ENCODE data around the gene MRNIP.

MRNIP gene

DNA sequence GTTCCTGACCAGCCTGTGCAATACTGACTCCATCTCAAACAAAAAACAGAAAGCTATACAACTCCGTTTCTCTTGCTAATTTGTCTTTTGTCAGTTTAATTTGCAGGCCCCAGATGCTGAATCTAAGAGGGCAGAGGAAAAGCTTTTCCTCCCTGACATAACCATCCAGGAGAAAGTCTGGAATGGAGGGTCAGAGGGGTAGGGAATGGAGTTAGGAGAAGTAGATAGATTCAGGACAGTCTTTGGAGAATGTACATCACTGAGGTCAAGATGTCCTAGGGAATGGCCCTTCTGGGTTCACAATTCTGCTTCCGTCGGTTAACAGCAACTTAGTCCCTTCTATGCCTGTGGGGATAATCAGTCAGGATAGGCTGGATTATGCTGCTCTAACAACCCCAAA lies 44.5 kb downstream of the MRNIP start:
- no peak for TF ChIP-seq EP300 (IDR thresholded peaks at IDR 0.05; ENCODE audit: borderline replicate concordance)
- TF ChIP-seq, protein P1, sequence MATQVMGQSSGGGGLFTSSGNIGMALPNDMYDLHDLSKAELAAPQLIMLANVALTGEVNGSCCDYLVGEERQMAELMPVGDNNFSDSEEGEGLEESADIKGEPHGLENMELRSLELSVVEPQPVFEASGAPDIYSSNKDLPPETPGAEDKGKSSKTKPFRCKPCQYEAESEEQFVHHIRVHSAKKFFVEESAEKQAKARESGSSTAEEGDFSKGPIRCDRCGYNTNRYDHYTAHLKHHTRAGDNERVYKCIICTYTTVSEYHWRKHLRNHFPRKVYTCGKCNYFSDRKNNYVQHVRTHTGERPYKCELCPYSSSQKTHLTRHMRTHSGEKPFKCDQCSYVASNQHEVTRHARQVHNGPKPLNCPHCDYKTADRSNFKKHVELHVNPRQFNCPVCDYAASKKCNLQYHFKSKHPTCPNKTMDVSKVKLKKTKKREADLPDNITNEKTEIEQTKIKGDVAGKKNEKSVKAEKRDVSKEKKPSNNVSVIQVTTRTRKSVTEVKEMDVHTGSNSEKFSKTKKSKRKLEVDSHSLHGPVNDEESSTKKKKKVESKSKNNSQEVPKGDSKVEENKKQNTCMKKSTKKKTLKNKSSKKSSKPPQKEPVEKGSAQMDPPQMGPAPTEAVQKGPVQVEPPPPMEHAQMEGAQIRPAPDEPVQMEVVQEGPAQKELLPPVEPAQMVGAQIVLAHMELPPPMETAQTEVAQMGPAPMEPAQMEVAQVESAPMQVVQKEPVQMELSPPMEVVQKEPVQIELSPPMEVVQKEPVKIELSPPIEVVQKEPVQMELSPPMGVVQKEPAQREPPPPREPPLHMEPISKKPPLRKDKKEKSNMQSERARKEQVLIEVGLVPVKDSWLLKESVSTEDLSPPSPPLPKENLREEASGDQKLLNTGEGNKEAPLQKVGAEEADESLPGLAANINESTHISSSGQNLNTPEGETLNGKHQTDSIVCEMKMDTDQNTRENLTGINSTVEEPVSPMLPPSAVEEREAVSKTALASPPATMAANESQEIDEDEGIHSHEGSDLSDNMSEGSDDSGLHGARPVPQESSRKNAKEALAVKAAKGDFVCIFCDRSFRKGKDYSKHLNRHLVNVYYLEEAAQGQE (IDR thresholded peaks at IDR 0.05; ENCODE audit: low read depth), result no peak
- TF ChIP-seq, protein P2, sequence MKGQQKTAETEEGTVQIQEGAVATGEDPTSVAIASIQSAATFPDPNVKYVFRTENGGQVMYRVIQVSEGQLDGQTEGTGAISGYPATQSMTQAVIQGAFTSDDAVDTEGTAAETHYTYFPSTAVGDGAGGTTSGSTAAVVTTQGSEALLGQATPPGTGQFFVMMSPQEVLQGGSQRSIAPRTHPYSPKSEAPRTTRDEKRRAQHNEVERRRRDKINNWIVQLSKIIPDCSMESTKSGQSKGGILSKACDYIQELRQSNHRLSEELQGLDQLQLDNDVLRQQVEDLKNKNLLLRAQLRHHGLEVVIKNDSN (IDR thresholded peaks at IDR 0.05), result no peak

DNA sequence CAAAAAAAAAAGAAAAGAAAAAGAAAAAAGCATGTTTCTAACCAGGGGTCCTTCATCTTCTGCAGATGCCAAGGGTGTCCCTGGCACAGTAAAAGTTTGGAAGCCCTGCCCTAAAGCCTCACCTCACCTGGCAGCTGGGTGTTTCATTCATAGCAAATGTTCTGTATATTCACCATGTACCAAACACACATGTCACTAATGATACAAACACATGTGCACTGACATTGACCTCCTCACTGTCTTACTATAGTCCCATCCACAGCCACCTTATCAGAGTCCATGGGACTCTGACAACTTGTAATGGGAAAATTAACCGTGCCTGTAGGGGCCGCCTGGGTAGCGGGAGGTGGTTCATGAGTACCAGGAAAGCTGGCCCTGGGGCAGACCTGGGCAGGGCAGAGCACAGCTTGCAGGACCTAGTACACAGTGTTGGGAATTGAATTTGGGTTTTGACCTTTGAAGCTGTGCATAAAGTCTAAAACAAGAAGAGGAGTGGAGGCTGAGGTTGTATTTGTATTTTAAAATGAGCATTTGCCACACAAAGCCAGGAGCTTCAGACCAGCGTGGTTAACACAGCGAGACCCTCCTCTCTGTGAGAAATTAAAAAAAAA lies 45.5 kb downstream of the MRNIP start:
- no peak for TF ChIP-seq CEBPB (IDR thresholded peaks at IDR 0.05)
- no peak for TF ChIP-seq NFIC (IDR thresholded peaks at IDR 0.05)
- TF ChIP-seq FOXM1 (IDR thresholded peaks at IDR 0.05; ENCODE audit: borderline replicate concordance, low read depth), result no peak
- TF ChIP-seq EP300 (IDR thresholded peaks at IDR 0.05; ENCODE audit: borderline replicate concordance), result no peak
- no peak for TF ChIP-seq CREB1 (IDR thresholded peaks at IDR 0.05; ENCODE audit: low read depth)
- TF ChIP-seq ZBTB7A (IDR thresholded peaks at IDR 0.05; ENCODE audit: low read depth), result no peak
- TF ChIP-seq TCF12 (IDR thresholded peaks at IDR 0.05; ENCODE audit: low read depth), result no peak
- TF ChIP-seq, protein P3, sequence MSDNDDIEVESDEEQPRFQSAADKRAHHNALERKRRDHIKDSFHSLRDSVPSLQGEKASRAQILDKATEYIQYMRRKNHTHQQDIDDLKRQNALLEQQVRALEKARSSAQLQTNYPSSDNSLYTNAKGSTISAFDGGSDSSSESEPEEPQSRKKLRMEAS (IDR thresholded peaks at IDR 0.05), result no peak
- TF ChIP-seq RAD21 (IDR thresholded peaks at IDR 0.05; ENCODE audit: low read depth), result no peak
- TF ChIP-seq TEAD4 (IDR thresholded peaks at IDR 0.05), result no peak
- TF ChIP-seq, protein P1 (IDR thresholded peaks at IDR 0.05; ENCODE audit: low read depth), result no peak
- TF ChIP-seq TAF1 (IDR thresholded peaks at IDR 0.05; ENCODE audit: low read depth), result no peak
- TF ChIP-seq EGR1 (IDR thresholded peaks at IDR 0.05), result no peak
- TF ChIP-seq, protein P2 (IDR thresholded peaks at IDR 0.05), result no peak
- no peak for TF ChIP-seq YY1 (IDR thresholded peaks at IDR 0.05; ENCODE audit: low read depth)

DNA sequence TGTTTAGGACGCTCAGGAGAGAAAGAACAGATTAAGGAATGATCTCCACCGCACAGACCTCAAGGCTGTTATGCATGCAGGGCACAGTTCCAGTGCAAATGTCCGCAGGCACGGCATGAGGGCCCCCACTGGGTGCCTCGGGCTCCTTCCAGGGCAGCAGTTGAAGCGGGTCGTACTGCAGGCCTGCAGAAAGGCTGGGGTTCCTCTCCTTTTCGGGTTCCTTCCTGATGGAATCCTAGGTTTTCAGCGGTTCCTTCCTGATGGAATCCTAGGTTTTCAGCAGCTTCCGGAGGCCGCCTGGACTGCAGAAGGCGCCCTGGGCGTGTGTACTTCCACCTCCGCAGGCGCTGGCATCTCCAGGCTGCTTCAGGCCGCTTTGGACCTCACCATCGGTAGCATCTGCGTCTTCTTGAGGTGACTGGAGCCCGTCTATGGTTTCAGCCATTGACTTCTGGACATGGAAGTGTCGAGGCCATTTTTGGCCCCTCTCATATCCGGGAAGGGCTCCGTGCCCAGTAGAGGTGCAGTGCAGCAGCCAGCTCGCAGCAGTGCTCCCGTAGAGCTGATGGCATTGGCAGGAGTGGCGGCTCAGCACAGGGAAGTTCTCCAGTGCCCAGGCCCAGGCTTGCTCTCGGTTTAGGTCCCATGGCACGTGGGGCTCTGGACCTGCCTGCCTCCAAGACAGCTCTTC lies 46.3 kb downstream of the MRNIP start:
- TF ChIP-seq, protein P3 (IDR thresholded peaks at IDR 0.05), result no peak
- TF ChIP-seq FOXM1 (IDR thresholded peaks at IDR 0.05; ENCODE audit: borderline replicate concordance, low read depth), result no peak
- TF ChIP-seq RAD21 (IDR thresholded peaks at IDR 0.05; ENCODE audit: low read depth), result no peak
- TF ChIP-seq, protein P2 (IDR thresholded peaks at IDR 0.05), result no peak
- no peak for TF ChIP-seq TCF12 (IDR thresholded peaks at IDR 0.05; ENCODE audit: low read depth)
- no peak for TF ChIP-seq YY1 (IDR thresholded peaks at IDR 0.05; ENCODE audit: low read depth)
- TF ChIP-seq NFIC (IDR thresholded peaks at IDR 0.05), result no peak
- TF ChIP-seq TAF1 (IDR thresholded peaks at IDR 0.05; ENCODE audit: low read depth), result no peak
- TF ChIP-seq EP300 (IDR thresholded peaks at IDR 0.05; ENCODE audit: borderline replicate concordance), result no peak
- no peak for TF ChIP-seq TEAD4 (IDR thresholded peaks at IDR 0.05)
- TF ChIP-seq CREB1 (IDR thresholded peaks at IDR 0.05; ENCODE audit: low read depth), result no peak

DNA sequence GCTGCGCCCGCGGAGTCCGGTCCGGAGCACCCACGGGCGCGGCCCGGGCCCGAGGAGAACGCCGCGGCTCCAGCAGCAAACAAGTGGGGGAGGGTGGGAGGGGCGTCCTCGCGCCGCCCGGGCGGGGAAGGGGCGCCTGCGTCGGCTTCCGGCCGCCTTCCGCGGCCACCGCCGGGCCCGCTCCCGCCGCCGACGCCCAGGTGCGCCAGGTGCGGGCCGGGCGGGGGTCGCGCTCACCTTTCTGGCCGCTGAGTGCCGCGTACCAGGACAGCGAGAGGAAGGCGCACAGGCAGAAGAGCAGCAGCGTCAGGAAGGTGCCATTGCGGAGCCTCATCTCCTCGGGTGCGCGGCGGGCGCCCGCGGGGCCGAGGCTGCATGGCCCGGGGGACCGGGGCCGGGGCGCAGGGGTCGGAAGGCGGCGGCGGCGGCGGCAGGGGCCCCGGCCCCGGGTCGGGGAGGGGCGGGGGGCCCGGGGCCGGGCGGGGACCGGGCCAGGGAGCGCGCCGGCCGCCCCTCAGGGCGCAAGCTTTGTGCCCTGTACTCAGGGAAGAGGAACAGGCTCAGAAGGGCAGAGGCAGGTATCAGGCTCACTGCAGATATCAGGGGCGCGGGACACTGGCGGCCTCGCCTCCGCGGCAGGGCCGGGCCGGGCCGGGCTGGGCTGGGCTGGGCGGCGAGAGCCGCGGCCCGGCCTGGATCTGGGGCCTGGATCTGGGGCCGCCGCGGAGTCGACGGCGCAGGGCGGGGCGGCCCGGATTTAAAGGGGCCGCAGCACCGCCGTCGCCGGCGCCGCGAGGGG lies 52.2 kb downstream of the MRNIP start, which contains the start of gene MGAT4B:
Gene MGAT4B, minus strand, starts transcription at position 617 of the 799 bp plus-strand sequence. Its CDS starts 283 bp downstream, at position 334.
- TF ChIP-seq TAF1 (IDR thresholded peaks at IDR 0.05; ENCODE audit: low read depth) (peak; percentile 57; the same call in 1 of the 2 replicates), FOXM1 (IDR thresholded peaks at IDR 0.05; ENCODE audit: borderline replicate concordance, low read depth) (no peak)
